ENCODE data around the gene GPD1.
"Not testable (repeated sequence)": the region's sequence is repeated elsewhere in the genome, so short reads cannot be mapped to it uniquely, and the experiment has no call there.

The GPD1 gene

GRCh38 chr12:50132505-50133135, 28.8 kb downstream of the GPD1 start:
- DNase-seq = peak; percentile 11 to 14

- DNase-seq = no peak
Measured at GRCh38 chr12:50142993-50143392, 39.2 kb downstream of the GPD1 start.

GRCh38 chr12:50145439-50145838, 41.6 kb downstream of the GPD1 start:
- no peak for DNase-seq

DNA sequence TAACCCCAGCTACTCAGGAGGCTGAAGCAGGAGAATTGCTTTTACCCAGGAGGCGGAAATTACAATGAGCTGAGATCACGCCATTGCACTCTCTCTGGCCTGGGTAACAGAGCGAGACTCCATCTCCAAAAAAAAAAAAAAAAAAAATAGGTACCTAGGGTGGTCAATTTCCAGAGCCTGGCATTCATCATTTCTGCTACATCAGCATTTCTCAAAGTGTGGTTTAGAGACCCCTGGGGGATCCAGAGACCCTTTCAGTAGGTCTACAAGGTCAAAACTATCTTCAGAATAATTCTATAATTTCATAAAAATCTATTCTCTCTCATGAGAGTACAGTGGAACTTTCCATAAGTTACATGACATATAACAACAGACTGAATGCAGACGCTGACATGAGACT, 43.5 kb downstream of the GPD1 start:
- DNase-seq = no peak

- DNase-seq = not testable (repeated sequence)
Measured at GRCh38 chr12:50148011-50148410, 44.2 kb downstream of the GPD1 start.

- no peak for DNase-seq
Measured at GRCh38 chr12:50149311-50149710, 45.5 kb downstream of the GPD1 start.

DNA sequence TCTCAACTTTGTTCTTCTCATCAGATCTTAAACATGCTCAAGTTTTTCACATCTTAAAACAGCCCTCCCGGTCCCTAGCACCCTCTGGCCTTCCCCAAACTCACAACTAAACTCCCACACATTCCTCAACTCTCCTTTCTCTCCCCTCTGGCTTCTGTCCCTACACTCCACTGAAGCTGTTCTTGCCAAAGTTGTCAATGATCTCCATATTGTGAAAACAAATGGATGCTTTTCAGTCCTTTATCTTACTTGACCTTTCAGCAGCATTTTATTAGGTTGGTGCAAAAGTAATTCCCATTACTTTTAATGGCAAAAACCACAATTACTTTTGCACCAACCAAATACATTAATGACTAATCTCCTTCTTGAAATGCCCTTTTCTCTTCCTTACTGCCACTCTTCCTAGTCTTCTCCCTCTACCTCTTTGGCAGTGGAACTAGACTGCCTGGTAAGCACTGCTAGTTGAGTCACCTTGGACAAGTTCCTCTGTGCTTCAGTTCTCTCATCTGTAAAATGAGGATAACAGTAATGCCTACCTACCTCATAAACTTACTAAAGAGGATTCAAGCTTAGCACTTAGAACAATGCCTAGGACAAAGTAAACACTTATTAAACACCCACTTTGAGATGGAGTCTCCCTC, 47.4 kb downstream of the GPD1 start:
- no peak for DNase-seq

DNA sequence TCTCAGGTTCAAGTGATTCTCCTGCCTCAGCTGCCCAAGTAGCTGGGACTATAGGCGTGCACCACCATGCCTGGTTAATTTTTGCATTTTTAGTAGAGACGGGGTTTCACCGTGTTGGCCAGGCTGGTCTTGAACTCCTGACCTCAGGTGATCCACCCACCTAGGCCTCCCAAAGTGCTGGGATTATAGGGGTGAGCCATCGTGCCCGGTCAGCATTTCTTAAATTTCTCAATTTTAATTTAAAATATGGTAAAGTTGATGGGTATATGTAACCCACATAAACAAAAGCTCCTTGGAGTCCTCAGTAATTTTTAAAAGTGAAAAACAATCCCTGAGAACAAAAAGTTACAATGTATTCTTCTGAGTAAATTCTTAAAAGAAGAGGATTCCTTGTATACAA, 51.1 kb downstream of the GPD1 start:
- DNase-seq = not testable (repeated sequence)

GRCh38 chr12:50156641-50157040, 52.8 kb downstream of the GPD1 start:
- DNase-seq = no peak

- no peak for DNase-seq
Measured at GRCh38 chr12:50157259-50157658, 53.5 kb downstream of the GPD1 start.

- no peak for DNase-seq
Measured at GRCh38 chr12:50160643-50161042, 56.8 kb downstream of the GPD1 start.
